T-helper 9 cell (primary cell): Measurements from ENCODE around the gene NT5DC3.

Experiments used
- DNase-seq: peaks from one replicate; pipeline ENCODE4 v3.0.0-alpha.2; 2020

Gene NT5DC3

DNA sequence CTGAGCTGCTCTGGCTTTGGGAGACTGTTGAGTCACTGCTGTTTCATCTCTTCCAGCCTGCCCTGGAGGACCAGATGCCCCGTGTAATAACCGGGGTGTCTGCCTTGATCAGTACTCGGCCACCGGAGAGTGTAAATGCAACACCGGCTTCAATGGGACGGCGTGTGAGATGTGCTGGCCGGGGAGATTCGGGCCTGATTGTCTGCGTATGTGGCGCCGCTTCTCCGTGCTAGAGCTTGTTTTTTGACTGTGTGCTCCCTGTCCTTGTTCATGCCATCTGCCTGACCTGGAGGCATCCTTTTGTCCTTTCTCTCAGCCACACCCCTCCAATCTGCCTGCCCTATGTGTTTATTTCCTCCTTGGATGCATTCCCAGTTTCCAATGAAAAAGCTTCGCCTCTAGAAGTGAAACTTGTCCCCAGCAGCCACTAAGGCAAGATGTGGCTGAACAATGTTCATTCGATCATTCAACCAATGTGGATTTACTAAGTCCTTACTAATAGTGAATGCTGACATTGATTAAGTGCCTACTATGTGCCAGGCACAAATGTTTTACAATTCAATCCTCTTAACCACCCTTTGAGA is 98.6 kb downstream of the NT5DC3 start:
- DNase-seq = no peak

DNA sequence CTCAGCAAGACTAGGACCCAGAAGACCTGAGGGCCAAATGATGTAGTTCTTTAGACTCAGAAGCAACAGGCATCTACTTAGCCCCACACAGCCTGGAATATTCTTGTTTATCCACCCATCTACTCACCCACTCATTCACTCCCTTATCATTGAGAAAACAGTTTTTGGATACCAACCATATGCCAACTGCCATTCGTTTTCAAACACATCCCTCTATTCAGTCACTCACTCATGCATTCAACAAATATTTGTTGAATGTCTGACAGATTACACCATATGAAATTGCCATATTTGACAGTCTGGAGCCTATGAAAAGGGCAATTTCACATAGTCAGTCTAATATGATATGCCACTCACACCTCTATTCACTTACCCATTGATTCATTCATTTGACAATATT is 103.2 kb downstream of the NT5DC3 start:
- DNase-seq = no peak

GRCh38 chr12:103736572-103736971 is 104.5 kb downstream of the NT5DC3 start:
- DNase-seq = no peak

DNA sequence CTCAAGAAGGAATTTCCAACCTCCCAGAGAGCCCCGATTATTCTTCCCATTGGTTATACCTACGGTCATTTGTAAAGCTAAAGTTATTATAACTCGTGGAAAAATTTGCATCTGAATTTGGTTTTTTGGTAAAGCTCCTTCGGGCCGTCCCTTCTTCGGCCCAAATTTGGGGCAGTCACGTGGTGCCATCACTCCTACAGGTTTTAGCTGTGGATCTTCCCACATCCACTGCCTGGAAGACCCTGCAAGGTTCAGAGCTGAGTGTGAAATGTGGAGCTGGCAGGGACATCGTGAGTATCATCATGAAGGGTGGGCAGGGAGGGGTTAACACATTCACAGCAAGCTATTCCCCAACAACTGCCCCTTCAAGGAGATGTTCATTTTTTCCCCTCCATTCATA is 105.7 kb downstream of the NT5DC3 start:
- DNase-seq = no peak

- DNase-seq = no peak
Measured at GRCh38 chr12:103734863-103735262, 106.2 kb downstream of the NT5DC3 start.

- DNase-seq = no peak
Measured at GRCh38 chr12:103731539-103731938, 109.5 kb downstream of the NT5DC3 start.

- no peak for DNase-seq
Measured at GRCh38 chr12:103729499-103729898, 111.5 kb downstream of the NT5DC3 start.

- DNase-seq = no peak
Measured at GRCh38 chr12:103728323-103728722, 112.7 kb downstream of the NT5DC3 start.

GRCh38 chr12:103727638-103728037 is 113.4 kb downstream of the NT5DC3 start:
- no peak for DNase-seq

GRCh38 chr12:103725398-103725797 is 115.6 kb downstream of the NT5DC3 start:
- DNase-seq = no peak
